A549 (cell line): ENCODE results near the gene KRT37. TPM values are rescaled to one million over a fixed set of nuclear protein-coding genes. Genes with fewer than 3 reads are reported as not detected.
"Not testable (repeated sequence)": the region's sequence is repeated elsewhere in the genome, so short reads cannot be mapped to it uniquely, and the experiment has no call there.

Experiments used
- ATAC-seq, 2 experiments: fragments of 200-7000 bp in 1 of 2; fragments of >200 bp in 1 of 2; cut with Nextera tagmentation in 1 of 2; cut with Tn5 transposase in 1 of 2; 3 replicates each; pipeline versions ENCODE4 v1.8.0 to v1.9.1; 2018 to 2020; ENCODE audit warnings: mild to moderate bottlenecking in 1 of 2, moderate library complexity in 1 of 2
- CTCF ChIA-PET: fragments of 300-600 bp; sonication (Branson Sonifier 250); formaldehyde crosslinking; extraction: SDS; loops from one replicate; lab custom pipeline; 2021; ENCODE audit warnings: antibody characterized with exemption, inconsistent platforms; lab: Yijun Ruan, JAX
- POLR2A ChIA-PET: fragments of 350-600 bp; formaldehyde crosslinking; extraction: SDS; loops from one replicate; lab custom pipeline; 2021; ENCODE audit warnings: antibody characterized with exemption, inconsistent platforms; lab: Yijun Ruan, JAX
- DNase-seq, 2 experiments: peaks; one replicate each; pipeline versions ENCODE4 v3.0.0 to v3.0.0-alpha.2; 2011 to 2016; ENCODE audit warnings: low read depth in 1 of 2, low spot score in 1 of 2
- FAIRE-seq: peaks from 2 replicates; lab custom pipeline; 2011; peaks lifted over from hg19 to GRCh38; lab: Jason Lieb, UNC
- H3K27ac ChIP-seq, 2 experiments: fragments of >200 bp; sonication (Bioruptor Twin); formaldehyde crosslinking; 3 replicates each; pipeline ENCODE4 v1.5.1; 2016 to 2017
- H3K4me1 ChIP-seq: fragments of >200 bp; sonication (Bioruptor Twin); formaldehyde crosslinking; 3 replicates; pipeline ENCODE4 v1.6.1; 2016
- H3K4me2 ChIP-seq: fragments of >200 bp; sonication (Bioruptor Twin); formaldehyde crosslinking; 3 replicates; pipeline ENCODE4 v1.6.1; 2016
- H3K4me3 ChIP-seq: fragments of >200 bp; sonication (Bioruptor Twin); formaldehyde crosslinking; 3 replicates; pipeline ENCODE4 v1.5.1; 2016
- H3K9me3 ChIP-seq: fragments of >200 bp; sonication (Bioruptor Twin); formaldehyde crosslinking; 3 replicates; pipeline ENCODE4 v1.6.1; 2016
- BHLHE40 ChIP-seq: IDR thresholded peaks from 2 replicates; pipeline ENCODE4 v1.6.1; 2012; ENCODE audit warnings: low read depth, low read length, inconsistent platforms
- CBX2 ChIP-seq: fragments of 200-600 bp; sonication (generic); IDR thresholded peaks from 2 replicates; pipeline ENCODE4 v1.6.1; 2016; ENCODE audit warnings: low read depth, mild to moderate bottlenecking, borderline replicate concordance
- CBX8 ChIP-seq: fragments of 200-600 bp; sonication (generic); IDR thresholded peaks from 2 replicates; pipeline ENCODE4 v1.6.1; 2016
- EHF ChIP-seq: fragments of 250-450 bp; sonication (Bioruptor Pico); IDR thresholded peaks from 2 replicates; pipeline ENCODE4 v1.5.0; 2020; ENCODE audit warnings: mild to moderate bottlenecking
- EHMT2 ChIP-seq: fragments of 200-600 bp; sonication (generic); IDR thresholded peaks from 2 replicates; pipeline ENCODE4 v1.6.1; 2016; ENCODE audit warnings: antibody characterized with exemption, low read depth, mild to moderate bottlenecking, moderate library complexity
- ELK1 ChIP-seq: fragments of 150-350 bp; IDR thresholded peaks from 2 replicates; pipeline ENCODE4 v1.6.1; 2014; ENCODE audit warnings: low read depth, mild to moderate bottlenecking, low read length
- FOSL2 ChIP-seq, 2 experiments: fragments of 450-650 bp in 1 of 2; fragments of >200 bp in 1 of 2; sonication (Bioruptor Twin) in 1 of 2; formaldehyde crosslinking; IDR thresholded peaks; 2 replicates each; pipeline versions ENCODE4 v1.5.0 to v1.6.1; 2016 to 2020; ENCODE audit warnings: mild to moderate bottlenecking in 1 of 2, moderate library complexity in 1 of 2
- HDAC2 ChIP-seq: fragments of 200-600 bp; sonication (generic); IDR thresholded peaks from 2 replicates; pipeline ENCODE4 v1.6.1; 2016
- HES2 ChIP-seq: fragments of >200 bp; sonication (Bioruptor Twin); formaldehyde crosslinking; IDR thresholded peaks from 2 replicates; pipeline ENCODE4 v1.6.1; 2016
- HMGXB4 ChIP-seq: fragments of 250-450 bp; sonication (Bioruptor Pico); IDR thresholded peaks from 2 replicates; pipeline ENCODE4 v1.5.0; 2021; ENCODE audit warnings: mild to moderate bottlenecking, moderate library complexity, borderline replicate concordance
- HOXA7 ChIP-seq: fragments of 250-450 bp; sonication (Bioruptor Pico); IDR thresholded peaks from 2 replicates; pipeline ENCODE4 v1.5.0; 2020; ENCODE audit warnings: mild to moderate bottlenecking, moderate library complexity
- HOXB13 ChIP-seq: fragments of 250-450 bp; sonication (Bioruptor Pico); IDR thresholded peaks from 2 replicates; pipeline ENCODE4 v1.5.0; 2020; ENCODE audit warnings: low read depth, mild to moderate bottlenecking, moderate library complexity
- JUN ChIP-seq, 2 experiments: fragments of >200 bp; sonication (Bioruptor Twin); formaldehyde crosslinking; IDR thresholded peaks; 2 replicates in 1 of 2; 3 replicates in 1 of 2; pipeline ENCODE4 v1.6.1; 2016 to 2017
- KDM5A ChIP-seq: fragments of 200-600 bp; sonication (generic); IDR thresholded peaks from 2 replicates; pipeline ENCODE4 v1.6.1; 2016; ENCODE audit warnings: antibody characterized with exemption, mild to moderate bottlenecking
- MYC ChIP-seq: IDR thresholded peaks from 2 replicates; pipeline ENCODE4 v1.6.1; 2012; ENCODE audit warnings: mild to moderate bottlenecking, inconsistent platforms, low read length, improper control_type of control experiment, borderline replicate concordance
- PHF8 ChIP-seq: fragments of 200-600 bp; sonication (generic); IDR thresholded peaks from 2 replicates; pipeline ENCODE4 v1.6.1; 2016; ENCODE audit warnings: low read depth, mild to moderate bottlenecking, antibody characterized with exemption, moderate library complexity, borderline replicate concordance
- RCOR1 ChIP-seq: fragments of 150-350 bp; IDR thresholded peaks from 2 replicates; pipeline ENCODE4 v1.6.1; 2014; ENCODE audit warnings: antibody characterized with exemption, low read length, low read depth
- SMC3 ChIP-seq: fragments of >200 bp; sonication (Bioruptor Twin); formaldehyde crosslinking; IDR thresholded peaks from 3 replicates; pipeline ENCODE4 v1.6.1; 2018; ENCODE audit warnings: inconsistent platforms
- TP53 ChIP-seq: fragments of 250-450 bp; sonication (Bioruptor Pico); IDR thresholded peaks from 2 replicates; pipeline ENCODE4 v1.5.0; 2021; ENCODE audit warnings: mild to moderate bottlenecking, moderate library complexity
- WGBS: methylation state at CpG from one replicate; pipeline ENCODE4 v1.1.6; 2017; ENCODE audit errors: missing lambda C conversion rate; 5-methylcytosine and 5-hydroxymethylcytosine counted together
- polyA plus RNA-seq, 4 experiments: library from polyadenylated mRNA; depleted of rRNA in 3 of 4; stranded (reverse); fragments of >200 nt; fragmentation: RNase III in 1 of 4; extraction: RNeasy Plus Mini Kit Qiagen cat#74134 plus additional on column Dnase treatment in 1 of 4; gene quantifications; 2 replicates in 3 of 4; 3 replicates in 1 of 4; pipeline ENCODE4 v1.2.3, GENCODE V29; 2011 to 2017
- TF ChIP-seq, protein P1 (sequence below): IDR thresholded peaks from 2 replicates; pipeline ENCODE4 v1.6.1; 2012; ENCODE audit warnings: low read depth, borderline replicate concordance
- TF ChIP-seq, protein P2 (sequence below): fragments of 200-600 bp; sonication (generic); IDR thresholded peaks from 2 replicates; pipeline ENCODE4 v1.6.1; 2016; ENCODE audit warnings: antibody characterized with exemption, mild to moderate bottlenecking, moderate library complexity
- TF ChIP-seq, protein P3 (sequence below): fragments of >200 bp; sonication (Bioruptor Twin); formaldehyde crosslinking; IDR thresholded peaks from 3 replicates; pipeline ENCODE4 v1.6.1; 2016

KRT37 gene
- polyA plus RNA-seq, 2 of the 4 experiments (the other 2 are of a cell fraction) = not detected

DNA sequence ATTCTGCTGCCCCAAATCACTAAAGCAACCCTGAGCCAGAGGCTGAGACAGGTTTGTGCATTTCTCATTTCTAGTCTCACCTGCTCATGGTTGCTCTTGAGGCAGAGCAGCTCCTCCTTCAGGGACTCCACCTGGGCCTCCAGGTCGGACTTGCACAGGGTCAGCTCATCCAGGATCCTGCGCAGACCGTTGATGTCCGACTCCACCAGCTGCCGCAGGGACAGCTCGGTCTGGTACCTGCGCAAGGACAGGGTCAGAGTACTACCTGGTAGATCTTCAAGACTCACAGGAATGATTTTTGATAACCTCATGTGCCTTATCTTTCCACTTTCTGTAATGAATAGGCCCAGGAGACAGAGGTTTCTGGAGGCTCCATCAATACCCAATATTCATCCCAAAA, 28.0 kb downstream of the KRT37 start:
- no peak for FAIRE-seq
- no peak overlapping the region for H3K27ac ChIP-seq
- H3K4me3 ChIP-seq = no peak overlapping the region
- no peaks in the 10 kb centered on the region for H3K9me3 ChIP-seq
- no peak overlapping the region for H3K4me2 ChIP-seq
- 87% methylated on average over 7 of the region's 7 CpGs for WGBS
- ChIA-PET CTCF (interaction anchor here (1.0 to 1.5 kb wide), 4 partner anchors 9 to 252 kb away, joined by 3 to 5 read pairs (median 4); no protein-coding TSS in a partner anchor), POLR2A (no interaction called here)
- DNase-seq = no peak
- no peaks in the 10 kb centered on the region for H3K4me1 ChIP-seq
- TF ChIP-seq CBX8 (no peak), HES2 (no peak), EHMT2 (no peak), SMC3 (no peak), MYC (no peak), CBX2 (no peak), HMGXB4 (CRISPR knock-in tag) (no peak), ELK1 (no peak), KDM5A (no peak), BHLHE40 (no peak), JUN (IDR thresholded peaks at IDR 0.05) (no peak), TP53 (CRISPR knock-in tag) (no peak), EHF (no peak), HDAC2 (no peak), FOSL2 (IDR thresholded peaks at IDR 0.05) (no peak), FOSL2 (CRISPR knock-in tag; IDR thresholded peaks at IDR 0.05) (no peak), HOXB13 (CRISPR knock-in tag) (no peak), RCOR1 (no peak), HOXA7 (no peak)
- TF ChIP-seq, protein P1, sequence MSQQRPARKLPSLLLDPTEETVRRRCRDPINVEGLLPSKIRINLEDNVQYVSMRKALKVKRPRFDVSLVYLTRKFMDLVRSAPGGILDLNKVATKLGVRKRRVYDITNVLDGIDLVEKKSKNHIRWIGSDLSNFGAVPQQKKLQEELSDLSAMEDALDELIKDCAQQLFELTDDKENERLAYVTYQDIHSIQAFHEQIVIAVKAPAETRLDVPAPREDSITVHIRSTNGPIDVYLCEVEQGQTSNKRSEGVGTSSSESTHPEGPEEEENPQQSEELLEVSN = no peak
- ATAC-seq = no peak

DNA sequence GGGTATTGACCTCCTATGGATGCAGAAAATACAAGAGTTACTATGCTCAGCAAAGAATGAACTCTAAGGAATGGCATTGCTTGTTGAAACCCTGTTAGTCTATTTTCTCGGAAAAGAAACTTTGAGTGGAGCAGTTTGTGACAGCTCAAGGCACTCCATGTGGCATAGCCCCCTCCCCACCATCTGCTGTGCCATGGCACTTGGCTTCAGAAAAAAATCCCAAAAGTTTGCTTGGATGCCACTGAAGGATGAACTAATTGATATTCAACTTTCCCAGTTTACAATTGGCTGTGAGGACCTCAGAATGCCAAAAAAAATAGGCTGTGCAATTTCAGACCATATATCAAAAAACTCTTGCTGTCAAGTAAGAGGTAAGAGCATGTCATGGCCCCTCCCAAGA, 28.8 kb downstream of the KRT37 start:
- 85% methylated on average over 1 of the region's 1 CpG for whole genome bisulfite sequencing
- FAIRE-seq = no peak
- ChIA-PET POLR2A (no interaction called here), CTCF (interaction anchor here (1.0 to 1.4 kb wide), 2 partner anchors 10 to 20 kb away, joined by 3 to 4 read pairs; no protein-coding TSS in a partner anchor)
- H3K9me3 ChIP-seq = no peaks in the 10 kb centered on the region
- TF ChIP-seq, protein P2, sequence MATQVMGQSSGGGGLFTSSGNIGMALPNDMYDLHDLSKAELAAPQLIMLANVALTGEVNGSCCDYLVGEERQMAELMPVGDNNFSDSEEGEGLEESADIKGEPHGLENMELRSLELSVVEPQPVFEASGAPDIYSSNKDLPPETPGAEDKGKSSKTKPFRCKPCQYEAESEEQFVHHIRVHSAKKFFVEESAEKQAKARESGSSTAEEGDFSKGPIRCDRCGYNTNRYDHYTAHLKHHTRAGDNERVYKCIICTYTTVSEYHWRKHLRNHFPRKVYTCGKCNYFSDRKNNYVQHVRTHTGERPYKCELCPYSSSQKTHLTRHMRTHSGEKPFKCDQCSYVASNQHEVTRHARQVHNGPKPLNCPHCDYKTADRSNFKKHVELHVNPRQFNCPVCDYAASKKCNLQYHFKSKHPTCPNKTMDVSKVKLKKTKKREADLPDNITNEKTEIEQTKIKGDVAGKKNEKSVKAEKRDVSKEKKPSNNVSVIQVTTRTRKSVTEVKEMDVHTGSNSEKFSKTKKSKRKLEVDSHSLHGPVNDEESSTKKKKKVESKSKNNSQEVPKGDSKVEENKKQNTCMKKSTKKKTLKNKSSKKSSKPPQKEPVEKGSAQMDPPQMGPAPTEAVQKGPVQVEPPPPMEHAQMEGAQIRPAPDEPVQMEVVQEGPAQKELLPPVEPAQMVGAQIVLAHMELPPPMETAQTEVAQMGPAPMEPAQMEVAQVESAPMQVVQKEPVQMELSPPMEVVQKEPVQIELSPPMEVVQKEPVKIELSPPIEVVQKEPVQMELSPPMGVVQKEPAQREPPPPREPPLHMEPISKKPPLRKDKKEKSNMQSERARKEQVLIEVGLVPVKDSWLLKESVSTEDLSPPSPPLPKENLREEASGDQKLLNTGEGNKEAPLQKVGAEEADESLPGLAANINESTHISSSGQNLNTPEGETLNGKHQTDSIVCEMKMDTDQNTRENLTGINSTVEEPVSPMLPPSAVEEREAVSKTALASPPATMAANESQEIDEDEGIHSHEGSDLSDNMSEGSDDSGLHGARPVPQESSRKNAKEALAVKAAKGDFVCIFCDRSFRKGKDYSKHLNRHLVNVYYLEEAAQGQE = no peak
- no peak for TF ChIP-seq PHF8
- no peak for TF ChIP-seq FOSL2 (IDR thresholded peaks at IDR 0.05)
- TF ChIP-seq FOSL2 (CRISPR knock-in tag; IDR thresholded peaks at IDR 0.05) = no peak
- TF ChIP-seq, protein P3, sequence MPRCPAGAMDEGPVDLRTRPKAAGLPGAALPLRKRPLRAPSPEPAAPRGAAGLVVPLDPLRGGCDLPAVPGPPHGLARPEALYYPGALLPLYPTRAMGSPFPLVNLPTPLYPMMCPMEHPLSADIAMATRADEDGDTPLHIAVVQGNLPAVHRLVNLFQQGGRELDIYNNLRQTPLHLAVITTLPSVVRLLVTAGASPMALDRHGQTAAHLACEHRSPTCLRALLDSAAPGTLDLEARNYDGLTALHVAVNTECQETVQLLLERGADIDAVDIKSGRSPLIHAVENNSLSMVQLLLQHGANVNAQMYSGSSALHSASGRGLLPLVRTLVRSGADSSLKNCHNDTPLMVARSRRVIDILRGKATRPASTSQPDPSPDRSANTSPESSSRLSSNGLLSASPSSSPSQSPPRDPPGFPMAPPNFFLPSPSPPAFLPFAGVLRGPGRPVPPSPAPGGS = no peak
- no peak for DNase-seq
- no peak overlapping the region for H3K4me3 ChIP-seq
- no peak overlapping the region for H3K27ac ChIP-seq
- ATAC-seq = no peak
- H3K4me1 ChIP-seq = no peaks in the 10 kb centered on the region
- H3K4me2 ChIP-seq = no peak overlapping the region

GRCh38 chr17:41395044-41395443, 29.3 kb downstream of the KRT37 start:
- H3K9me3 ChIP-seq, H3K4me3 ChIP-seq, ATAC-seq, DNase-seq, H3K4me2 ChIP-seq, H3K27ac ChIP-seq, FAIRE-seq, POLR2A ChIA-PET, H3K4me1 ChIP-seq: not testable (repeated sequence)
- CTCF ChIA-PET = interaction anchor here (1.4 kb wide), 1 partner anchor 10 kb away, joined by 4 read pairs; no protein-coding TSS in a partner anchor
- WGBS = 71% methylated on average over 12 of the region's 12 CpGs
